ENCODE data around the gene SLC15A4. TPM values are rescaled to one million over a fixed set of nuclear protein-coding genes. Genes with fewer than 3 reads are reported as not detected.

SLC15A4 gene
- total RNA-seq, 1 experiment from 2014 or later = 21.6 TPM

DNA sequence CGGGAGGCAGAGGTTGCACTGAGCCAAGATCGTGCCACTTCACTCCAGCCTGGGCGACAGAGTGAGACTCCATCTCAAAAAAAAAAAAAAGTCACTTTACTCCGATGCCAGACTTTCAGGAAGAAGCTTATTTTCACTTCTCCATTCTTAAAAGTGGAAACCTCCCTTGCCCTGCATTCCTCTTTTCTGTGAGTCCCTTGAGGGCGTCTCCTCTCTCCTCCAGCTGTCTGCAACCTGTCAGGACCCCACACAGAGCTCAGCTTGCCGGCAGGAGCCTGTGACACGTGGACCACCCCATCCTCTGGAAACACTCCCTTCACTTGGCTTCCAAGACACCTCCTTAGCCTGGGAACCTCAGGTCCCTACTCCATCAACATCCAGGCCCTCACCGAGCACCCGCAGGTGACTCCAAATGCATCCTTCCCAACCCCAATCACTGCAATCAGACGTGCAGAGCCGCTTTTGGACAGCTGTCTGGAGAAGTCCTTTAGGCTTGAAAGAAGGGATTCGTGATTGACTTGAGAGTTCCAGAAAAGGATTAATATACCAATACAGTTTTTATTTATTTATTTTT is 34.3 kb downstream of the SLC15A4 start:
- H2BK120ac ChIP-seq (ENCODE audit: low read depth, low read length, poor library complexity, severe bottlenecking) = no peak overlapping the region
- peak overlapping the region in 1 of 3 experiments; percentile 52; a peak in 3 of 7 replicates for H3K27ac Mint-ChIP-seq
- H3K9me3 ChIP-seq (ENCODE audit: control insufficient read depth, low read depth, low read length) = no peaks in the 10 kb centered on the region
- peaks cover 17 to 38% (median 35%) of the 10 kb centered on the region in 3 experiments; a peak in 6 of 7 replicates for H3K36me3 Mint-ChIP-seq (ENCODE audit: insufficient read depth in 1 of 3, low read depth in 3 of 3)
- no peaks in the 10 kb centered on the region for H3K27me3 ChIP-seq (ENCODE audit: insufficient read depth, low read length)
- no peak overlapping the region for H4K91ac ChIP-seq (ENCODE audit: insufficient read length, low read depth, low read length)
- H3K4me1 ChIP-seq (ENCODE audit: insufficient read depth, low read length) = no peaks in the 10 kb centered on the region; the same call in 1 of the 2 replicates
- TF ChIP-seq, protein P1, sequence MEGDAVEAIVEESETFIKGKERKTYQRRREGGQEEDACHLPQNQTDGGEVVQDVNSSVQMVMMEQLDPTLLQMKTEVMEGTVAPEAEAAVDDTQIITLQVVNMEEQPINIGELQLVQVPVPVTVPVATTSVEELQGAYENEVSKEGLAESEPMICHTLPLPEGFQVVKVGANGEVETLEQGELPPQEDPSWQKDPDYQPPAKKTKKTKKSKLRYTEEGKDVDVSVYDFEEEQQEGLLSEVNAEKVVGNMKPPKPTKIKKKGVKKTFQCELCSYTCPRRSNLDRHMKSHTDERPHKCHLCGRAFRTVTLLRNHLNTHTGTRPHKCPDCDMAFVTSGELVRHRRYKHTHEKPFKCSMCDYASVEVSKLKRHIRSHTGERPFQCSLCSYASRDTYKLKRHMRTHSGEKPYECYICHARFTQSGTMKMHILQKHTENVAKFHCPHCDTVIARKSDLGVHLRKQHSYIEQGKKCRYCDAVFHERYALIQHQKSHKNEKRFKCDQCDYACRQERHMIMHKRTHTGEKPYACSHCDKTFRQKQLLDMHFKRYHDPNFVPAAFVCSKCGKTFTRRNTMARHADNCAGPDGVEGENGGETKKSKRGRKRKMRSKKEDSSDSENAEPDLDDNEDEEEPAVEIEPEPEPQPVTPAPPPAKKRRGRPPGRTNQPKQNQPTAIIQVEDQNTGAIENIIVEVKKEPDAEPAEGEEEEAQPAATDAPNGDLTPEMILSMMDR (conservative IDR thresholded peaks at IDR 0.05) = no peak
- H3K18ac ChIP-seq (ENCODE audit: insufficient read length, low read depth, low read length) = no peak overlapping the region
- no peak overlapping the region for H4K8ac ChIP-seq (replicated peaks; ENCODE audit: insufficient read length, low read depth, low read length)
- no peak overlapping the region for H3K23ac ChIP-seq (ENCODE audit: insufficient read length, low read depth, low read length)
- no peak overlapping the region for H2AK5ac ChIP-seq (ENCODE audit: insufficient read length, low read length)
- H3K9ac ChIP-seq (ENCODE audit: extremely low read depth, insufficient read length, low read length) = no peak overlapping the region
- no peak overlapping the region for H2BK5ac ChIP-seq (ENCODE audit: insufficient read length, low read length)
- no CpG with 5 or more reads among the region's 12 CpGs for WGBS (ENCODE audit: extremely low coverage, insufficient read length, low lambda C conversion rate)
- no peak overlapping the region for H3K4ac ChIP-seq (ENCODE audit: low read depth, low read length)
- H4K5ac ChIP-seq (ENCODE audit: insufficient read length, low read depth, low read length) = no peak overlapping the region
- H4K20me1 ChIP-seq (ENCODE audit: control insufficient read depth, insufficient read depth, insufficient read length) = no peaks in the 10 kb centered on the region
- no peak overlapping the region; the same call in 1 of the 2 replicates for H3K14ac ChIP-seq (ENCODE audit: insufficient read depth, low read length)
- no peak overlapping the region for H3T11ph ChIP-seq (ENCODE audit: low read length)
- H3K4me2 ChIP-seq (ENCODE audit: insufficient read depth, insufficient read length, low read length) = no peak overlapping the region
- no peaks in the 10 kb centered on the region; the same call in none of the 2 replicates for H3K27me3 Mint-ChIP-seq (ENCODE audit: low read depth)
- no peak overlapping the region for H3K56ac ChIP-seq (ENCODE audit: insufficient read length, low read depth, low read length)
- no peaks in the 10 kb centered on the region for H3K9me3 Mint-ChIP-seq
- H3K4me1 Mint-ChIP-seq = peaks cover 5% of the 10 kb centered on the region in 2 experiments; a peak in 3 of 4 replicates
- no peak overlapping the region for H2BK15ac ChIP-seq (ENCODE audit: low read depth, low read length)
- H3K4me3 Mint-ChIP-seq = no peak overlapping the region; a peak in 1 of 5 replicates
- H3K23me2 ChIP-seq (ENCODE audit: insufficient read length, low read depth, low read length, poor library complexity, severe bottlenecking) = no peaks in the 10 kb centered on the region
- no peak overlapping the region for H3K27ac ChIP-seq (ENCODE audit: insufficient read length, low read depth, low read length)
- H3K79me1 ChIP-seq (ENCODE audit: insufficient read depth, low read depth, low read length, poor library complexity, severe bottlenecking) = no peaks in the 10 kb centered on the region
- H2BK12ac ChIP-seq (ENCODE audit: insufficient read length, low read depth, low read length) = no peak overlapping the region
- DNase-seq = no peak
- no peak overlapping the region for H2BK20ac ChIP-seq (ENCODE audit: low read depth, low read length, poor library complexity, severe bottlenecking)
- no peak overlapping the region for H2AFZ ChIP-seq (ENCODE audit: low read length)
- no peaks in the 10 kb centered on the region for H3K79me2 ChIP-seq (ENCODE audit: insufficient read depth, low read length)
